Activated CD4-positive, alpha-beta T cell treated with anti-CD3 and anti-CD28 coated beads for 24 hours (primary cell): Measurements from ENCODE around the gene CNR2.
"Not testable (repeated sequence)": the region's sequence is repeated elsewhere in the genome, so short reads cannot be mapped to it uniquely, and the experiment has no call there.

Source experiments
- DNase-seq, 2 donors: peaks; one replicate each; pipeline ENCODE4 v3.0.0-alpha.2; 2020; ENCODE audit warnings: low read depth in 2 of 2

CNR2 gene

DNA sequence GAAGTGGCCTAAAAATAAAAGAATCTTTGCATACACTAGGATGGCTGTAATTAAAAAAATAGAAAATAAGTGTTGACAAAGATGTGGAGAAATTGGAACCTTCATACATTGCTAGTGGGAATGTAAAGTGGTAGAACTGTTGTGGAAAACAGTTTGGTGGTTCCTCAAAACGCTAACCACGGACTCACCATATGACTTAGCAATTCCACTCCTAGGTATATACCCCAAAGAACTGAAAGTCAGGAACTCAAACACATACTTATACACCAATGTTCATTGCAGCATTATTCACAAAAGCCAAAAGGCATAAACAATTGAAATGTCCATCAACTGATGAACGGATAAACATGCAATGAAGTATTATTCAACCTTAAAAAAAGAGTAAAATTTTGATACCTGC, 77.1 kb downstream of the CNR2 start:
- no peak for DNase-seq

GRCh38 chr1:23834156-23834555, 79.0 kb downstream of the CNR2 start:
- not testable (repeated sequence) for DNase-seq

GRCh38 chr1:23827717-23828116, 85.4 kb downstream of the CNR2 start:
- no peak for DNase-seq

DNA sequence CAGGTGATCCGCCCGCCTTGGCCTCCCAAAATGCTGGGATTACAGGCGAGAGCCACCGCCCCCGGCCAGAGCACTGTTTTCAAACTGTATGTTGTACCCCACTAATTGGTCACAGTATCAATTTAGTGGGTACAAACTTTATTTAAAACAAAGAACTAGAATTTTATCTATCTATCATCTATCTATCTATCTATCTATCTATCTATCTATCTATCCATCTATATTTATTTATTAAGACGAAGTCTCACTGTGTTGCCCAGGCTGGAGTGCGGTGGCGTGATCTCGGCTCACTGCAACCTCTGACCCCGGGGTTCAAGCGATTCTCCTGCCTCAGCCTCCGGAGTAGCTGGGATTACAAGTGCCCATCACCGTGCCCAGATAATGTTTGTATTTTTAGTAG, 86.6 kb downstream of the CNR2 start:
- not testable (repeated sequence) for DNase-seq

- DNase-seq: no peak
These were observed 87.2 kb downstream of the CNR2 start for GRCh38 chr1:23825762-23826522.

DNA sequence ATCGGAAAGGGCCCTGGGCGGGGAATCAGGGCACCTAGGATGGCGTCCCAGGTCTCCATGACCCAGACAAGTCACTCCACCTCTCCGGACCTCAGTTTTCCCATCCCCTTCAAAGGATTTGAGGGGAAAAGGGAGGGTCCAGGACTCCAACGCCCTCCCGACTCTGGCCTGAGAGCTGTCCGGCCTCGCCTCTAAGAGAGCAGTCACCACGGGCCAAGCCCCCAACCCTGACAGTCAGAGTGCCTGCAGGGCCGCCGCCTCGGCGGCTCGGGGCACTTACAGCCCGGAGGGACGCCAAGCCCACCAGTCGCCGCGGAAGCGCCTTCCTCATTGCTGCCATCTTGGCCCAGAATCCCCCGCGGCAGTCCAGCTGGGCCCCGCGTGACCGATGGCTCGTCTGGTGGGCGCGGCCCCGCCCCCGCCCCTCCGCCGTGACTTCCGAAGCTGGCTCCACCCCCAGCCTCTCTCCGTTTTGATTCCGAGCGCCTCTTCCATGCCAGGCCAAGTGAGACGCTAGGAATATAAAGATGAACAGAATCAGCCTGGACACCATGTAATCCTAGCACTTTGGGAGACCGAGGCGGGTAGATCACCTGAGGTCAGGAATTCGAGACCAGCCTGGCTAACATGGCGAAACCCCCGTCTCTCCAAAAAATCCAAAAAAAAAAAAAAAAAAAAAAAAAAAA, 87.9 kb downstream of the CNR2 start, which contains the start of gene HMGCL:
Gene HMGCL, minus strand, starts transcription at position 354 of the 686 bp plus-strand sequence. Its CDS starts 14 bp downstream, at position 340.
- peak; percentile 79 to 86 for DNase-seq

- DNase-seq: no peak
These were observed 88.5 kb downstream of the CNR2 start for GRCh38 chr1:23824711-23825075.

DNA sequence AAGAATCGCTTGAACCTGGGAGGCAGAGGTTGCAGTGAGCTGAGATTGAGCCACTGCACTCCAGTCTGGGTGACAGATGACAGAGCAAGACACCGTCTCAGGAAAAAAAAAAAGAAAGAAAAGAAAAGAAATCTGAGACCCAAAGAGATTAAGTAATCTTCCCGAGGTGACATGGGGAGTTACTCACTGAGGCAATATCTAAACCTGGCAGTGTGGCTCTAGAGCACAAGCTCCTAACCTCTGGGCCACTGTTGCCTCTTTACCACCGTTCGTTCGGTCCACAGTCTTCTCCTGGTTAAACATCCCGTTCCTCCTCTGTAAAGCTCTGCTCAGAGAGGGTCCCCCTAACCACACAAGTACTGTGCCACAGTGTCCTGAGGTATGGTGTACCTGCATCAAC, 89.4 kb downstream of the CNR2 start:
- no peak for DNase-seq
